Liver (tissue), 9 donors: ENCODE data around the gene MAP3K20. TPM values are rescaled to one million over a fixed set of nuclear protein-coding genes. Genes with fewer than 3 reads are reported as not detected.

ENCODE experiments used
- DNase-seq: peaks from one replicate; pipeline ENCODE4 v3.0.0-alpha.2; 2017; ENCODE audit warnings: low spot score
- H3K27ac ChIP-seq, 2 donors: one replicate each; pipeline ENCODE4 v1.7.0; 2013; ENCODE audit warnings: inconsistent platforms in 2 of 2, low read length in 2 of 2, control low read depth in 1 of 2, low read depth in 1 of 2, mild to moderate bottlenecking in 1 of 2
- H3K27me3 ChIP-seq, 4 donors: one replicate each; pipeline versions ENCODE4 v1.6.1 to v1.7.0; 2013; ENCODE audit warnings: low read length in 3 of 4, inconsistent platforms in 1 of 4, mild to moderate bottlenecking in 1 of 4, moderate library complexity in 1 of 4; ENCODE audit not compliant: control insufficient read depth in 4 of 4, insufficient read depth in 4 of 4
- H3K36me3 ChIP-seq, 4 donors: one replicate each; pipeline versions ENCODE4 v1.6.1 to v1.7.0; 2013; ENCODE audit warnings: low read length in 3 of 4, mild to moderate bottlenecking in 3 of 4, low read depth in 1 of 4, moderate library complexity in 1 of 4; ENCODE audit not compliant: control insufficient read depth in 4 of 4, insufficient read depth in 3 of 4
- H3K4me1 ChIP-seq, 4 donors: one replicate each; pipeline versions ENCODE4 v1.6.1 to v1.7.0; 2013; ENCODE audit warnings: low read length in 3 of 4, mild to moderate bottlenecking in 3 of 4, moderate library complexity in 1 of 4; ENCODE audit not compliant: control insufficient read depth in 4 of 4, insufficient read depth in 4 of 4
- H3K4me3 ChIP-seq, 3 donors: one replicate each; pipeline versions ENCODE4 v1.6.1 to v1.7.0; 2013; ENCODE audit warnings: low read length in 3 of 3, control low read depth in 1 of 3, low read depth in 1 of 3, mild to moderate bottlenecking in 1 of 3
- H3K9ac ChIP-seq, 2 donors: one replicate each; pipeline ENCODE4 v1.7.0; 2013; ENCODE audit warnings: low read length in 2 of 2, mild to moderate bottlenecking in 2 of 2, moderate library complexity in 2 of 2, control low read depth in 1 of 2, low read depth in 1 of 2
- H3K9me3 ChIP-seq, 4 donors: one replicate each; pipeline versions ENCODE4 v1.6.1 to v1.7.0; 2013; ENCODE audit warnings: low read length in 3 of 4; ENCODE audit not compliant: control insufficient read depth in 4 of 4
- ATF3 ChIP-seq: IDR thresholded peaks from 2 replicates; pipeline ENCODE4 v1.6.1; 2016; ENCODE audit warnings: antibody characterized with exemption
- CTCF ChIP-seq: fragments of 150-350 bp; IDR thresholded peaks from 2 replicates; pipeline ENCODE4 v1.5.1; 2017; ENCODE audit warnings: improper control_type of control experiment, low read depth, low read length; ENCODE audit not compliant: missing input control
- EGR1 ChIP-seq, 2 donors: IDR thresholded peaks; 2 replicates each; pipeline ENCODE4 v1.6.1; 2016 to 2018; ENCODE audit warnings: antibody characterized with exemption in 2 of 2, low read depth in 2 of 2
- FOXA1 ChIP-seq: IDR thresholded peaks from 2 replicates; pipeline ENCODE4 v1.6.1; 2016; ENCODE audit warnings: antibody characterized with exemption
- FOXA2 ChIP-seq: IDR thresholded peaks from 2 replicates; pipeline ENCODE4 v1.6.1; 2016; ENCODE audit warnings: antibody characterized with exemption
- GABPA ChIP-seq, 2 donors: IDR thresholded peaks in 1 of 2; conservative IDR thresholded peaks in 1 of 2; 2 replicates each; pipeline ENCODE4 v1.6.1; 2016; ENCODE audit warnings: antibody characterized with exemption in 2 of 2, mild to moderate bottlenecking in 1 of 2, moderate library complexity in 1 of 2
- HNF4A ChIP-seq, 2 donors: conservative IDR thresholded peaks; 2 replicates each; pipeline ENCODE4 v1.6.1; 2016; ENCODE audit warnings: antibody characterized with exemption in 2 of 2, mild to moderate bottlenecking in 2 of 2
- HNF4G ChIP-seq: IDR thresholded peaks from 2 replicates; pipeline ENCODE4 v1.6.1; 2016; ENCODE audit warnings: antibody characterized with exemption
- NR2F2 ChIP-seq: IDR thresholded peaks from 2 replicates; pipeline ENCODE4 v1.6.1; 2016; ENCODE audit warnings: antibody characterized with exemption
- RAD21 ChIP-seq, 2 donors: IDR thresholded peaks; 2 replicates each; pipeline ENCODE4 v1.6.1; 2016; ENCODE audit warnings: antibody characterized with exemption in 2 of 2, mild to moderate bottlenecking in 2 of 2
- REST ChIP-seq: IDR thresholded peaks from 2 replicates; pipeline ENCODE4 v1.6.1; 2016; ENCODE audit warnings: antibody characterized with exemption, mild to moderate bottlenecking
- RXRA ChIP-seq, 2 donors: IDR thresholded peaks; 2 replicates each; pipeline ENCODE4 v1.6.1; 2017 to 2018; ENCODE audit warnings: antibody characterized with exemption in 2 of 2, mild to moderate bottlenecking in 1 of 2
- SP1 ChIP-seq: IDR thresholded peaks from 2 replicates; pipeline ENCODE4 v1.6.1; 2018; ENCODE audit warnings: antibody characterized with exemption, mild to moderate bottlenecking
- TAF1 ChIP-seq: conservative IDR thresholded peaks from 2 replicates; pipeline ENCODE4 v1.6.1; 2016; ENCODE audit warnings: antibody characterized with exemption, mild to moderate bottlenecking
- YY1 ChIP-seq: IDR thresholded peaks from 2 replicates; pipeline ENCODE4 v1.6.1; 2016; ENCODE audit warnings: antibody characterized with exemption, mild to moderate bottlenecking
- ZBTB33 ChIP-seq: IDR thresholded peaks from 2 replicates; pipeline ENCODE4 v1.6.1; 2016; ENCODE audit warnings: antibody characterized with exemption
- WGBS: extraction: QIAGEN DNeasy Blood & Tissue Kit; methylation state at CpG from one replicate; pipeline ENCODE4 v1.1.7; 2013; 5-methylcytosine and 5-hydroxymethylcytosine counted together
- polyA plus RNA-seq, 2 donors: library from polyadenylated mRNA; stranded (reverse) in 1 of 2; unstranded in 1 of 2; fragments of 200-250 nt in 1 of 2; fragments of >200 nt in 1 of 2; fragmentation: Nextera tagmentation in 1 of 2; extraction: Ambion mirVana in 1 of 2; gene quantifications; one replicate each; pipeline versions ENCODE4 v1.2.1 to v1.2.3, GENCODE V29; 2013 to 2015
- total RNA-seq, 2 donors: library from RNA; depleted of rRNA; stranded (reverse); fragments of >200 nt; gene quantifications; one replicate each; pipeline ENCODE4 v1.2.3, GENCODE V29; 2014
- donor health status: healthy.
- donor health status: healthy.
- donor health status: healthy.
- donor health status: healthy.
- donor health status: healthy.

MAP3K20 gene
- total and polyA plus RNA-seq, 4 donors: 9.1 to 22.6 (median 14.9) TPM

GRCh38 chr2:173251225-173251624, 175.6 kb downstream of the MAP3K20 start:
- DNase-seq: no peak
- Histone ChIP-seq H3K9me3 (no peaks in the 10 kb centered on the region), H3K4me3 (no peak overlapping the region), H3K4me1 (no peaks in the 10 kb centered on the region), H3K27me3 (no peaks in the 10 kb centered on the region), H3K36me3 (peaks cover 0 to 2% (median 0%) of the 10 kb centered on the region in 4 donors), H3K27ac (no peak overlapping the region), H3K9ac (no peak overlapping the region)
- TF ChIP-seq FOXA2 (no peak), CTCF (no peak), GABPA (IDR thresholded peaks at IDR 0.05 in 1 of 2, conservative IDR thresholded peaks at IDR 0.05 in 1 of 2) (no peak), NR2F2 (no peak), RXRA (IDR thresholded peaks at IDR 0.05) (no peak), YY1 (no peak), EGR1 (IDR thresholded peaks at IDR 0.05; ENCODE audit: low read depth in 2 of 2) (no peak), TAF1 (no peak), FOXA1 (no peak), ZBTB33 (no peak), REST (no peak), RAD21 (IDR thresholded peaks at IDR 0.05) (no peak), ATF3 (no peak)
- 97% methylated on average over 2 of the region's 2 CpGs for WGBS

- WGBS: 92% methylated on average over 5 of the region's 5 CpGs
Measured at GRCh38 chr2:173252581-173252980, 176.9 kb downstream of the MAP3K20 start.

More at GRCh38 chr2:173252581-173252980, 176.9 kb downstream of the MAP3K20 start:
- TF ChIP-seq HNF4G: no peak
- no peak for TF ChIP-seq CTCF
- TF ChIP-seq SP1: no peak
- no peak for TF ChIP-seq RXRA (IDR thresholded peaks at IDR 0.05)
- no peak for TF ChIP-seq HNF4A (conservative IDR thresholded peaks at IDR 0.05)
- H3K9me3 ChIP-seq: no peaks in the 10 kb centered on the region
- H3K27ac ChIP-seq: no peak overlapping the region
- no peak overlapping the region for H3K9ac ChIP-seq
- H3K27me3 ChIP-seq: no peaks in the 10 kb centered on the region
- H3K36me3 ChIP-seq: peaks cover 0 to 2% (median under 1%) of the 10 kb centered on the region in 4 donors
- H3K4me1 ChIP-seq: no peaks in the 10 kb centered on the region
- no peak for DNase-seq
- no peak overlapping the region for H3K4me3 ChIP-seq
